LoVo (cell line): ENCODE results near the gene SGTB.

Experiments
- DNase-seq: peaks from one replicate; pipeline ENCODE4 v3.0.0-alpha.2; 2016; ENCODE audit warnings: low spot score

The SGTB gene

GRCh38 chr5:65721720-65722574 lies at the start of gene SGTB, which contains the start of gene NLN:
Gene SGTB, minus strand, starts transcription at chr5:65722109. Its CDS starts 1,302 bp downstream, at chr5:65720807.
Gene NLN, plus strand, starts transcription at chr5:65722205. Its CDS starts 169 bp downstream, at chr5:65722374.
- DNase-seq: peak; percentile 90

- no peak for DNase-seq
Observed at GRCh38 chr5:65771266-65771665, 49.4 kb upstream of the SGTB start.

- peak; percentile 5 for DNase-seq
Observed at GRCh38 chr5:65769539-65769938, 47.6 kb upstream of the SGTB start.

GRCh38 chr5:65768723-65769346 lies 46.9 kb upstream of the SGTB start:
- DNase-seq: no peak

GRCh38 chr5:65767565-65767964 lies 45.7 kb upstream of the SGTB start:
- DNase-seq: no peak

- no peak for DNase-seq
Observed at GRCh38 chr5:65766781-65767180, 44.9 kb upstream of the SGTB start.

GRCh38 chr5:65766175-65766574 lies 44.3 kb upstream of the SGTB start:
- no peak for DNase-seq

- DNase-seq: no peak
Observed at GRCh38 chr5:65765582-65765981, 43.7 kb upstream of the SGTB start.

- DNase-seq: no peak
Observed at GRCh38 chr5:65762234-65762633, 40.3 kb upstream of the SGTB start.

GRCh38 chr5:65760504-65761275 lies 38.8 kb upstream of the SGTB start:
- DNase-seq: peak; percentile 14

GRCh38 chr5:65758546-65759144 lies 36.7 kb upstream of the SGTB start:
- no peak for DNase-seq

- no peak for DNase-seq
Observed at GRCh38 chr5:65753189-65753588, 31.3 kb upstream of the SGTB start.

- DNase-seq: no peak
Observed at GRCh38 chr5:65750938-65751337, 29.0 kb upstream of the SGTB start.

GRCh38 chr5:65749956-65750355 lies 28.0 kb upstream of the SGTB start:
- DNase-seq: no peak

- DNase-seq: no peak
Observed at GRCh38 chr5:65749221-65749844, 27.4 kb upstream of the SGTB start.

- peak; percentile 67 for DNase-seq
Observed at GRCh38 chr5:65742565-65743231, 20.8 kb upstream of the SGTB start.

GRCh38 chr5:65739162-65739561 lies 17.3 kb upstream of the SGTB start:
- DNase-seq: no peak

- DNase-seq: no peak
Observed at GRCh38 chr5:65738305-65738704, 16.4 kb upstream of the SGTB start.

- no peak for DNase-seq
Observed at GRCh38 chr5:65737842-65738241, 15.9 kb upstream of the SGTB start.

- no peak for DNase-seq
Observed at GRCh38 chr5:65736011-65736410, 14.1 kb upstream of the SGTB start.

GRCh38 chr5:65734921-65735320 lies 13.0 kb upstream of the SGTB start:
- DNase-seq: no peak
